OCI-LY3 (cell line): ENCODE data around the gene MCM5.

Source experiments
- EZH2phosphoT487 ChIP-seq: fragments of 200-600 bp; shearing (Covaris generic); IDR thresholded peaks from 2 replicates; pipeline ENCODE4 v1.6.1; 2018; ENCODE audit warnings: antibody characterized with exemption, mixed run types, low read depth
- TF ChIP-seq, protein P1 (sequence below): fragments of 200-600, 300-600 bp; sonication (generic); IDR thresholded peaks from 2 replicates; pipeline ENCODE4 v1.5.1; 2014; ENCODE audit warnings: antibody characterized with exemption, low read length, low read depth

DNA sequence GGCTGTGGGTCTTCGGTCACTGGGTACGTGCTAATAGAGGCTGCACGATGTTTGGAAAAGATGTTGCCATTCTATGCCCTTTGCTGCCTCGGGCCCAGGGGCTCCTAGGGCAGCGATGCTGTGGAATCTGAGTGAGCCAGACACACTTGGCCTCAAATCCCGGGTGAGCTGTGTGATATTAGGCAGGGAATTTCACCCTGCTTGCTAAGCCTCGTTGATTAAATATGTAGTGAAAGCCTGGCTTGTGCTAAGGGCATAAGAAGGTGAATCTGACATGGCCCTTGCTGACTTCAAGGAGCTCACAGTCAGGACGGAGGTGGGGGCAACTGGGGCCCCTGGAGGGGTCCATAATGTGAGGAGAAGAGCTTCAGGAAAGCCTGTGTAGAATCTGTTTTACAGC is 24.4 kb upstream of the MCM5 start:
- TF ChIP-seq, protein P1, sequence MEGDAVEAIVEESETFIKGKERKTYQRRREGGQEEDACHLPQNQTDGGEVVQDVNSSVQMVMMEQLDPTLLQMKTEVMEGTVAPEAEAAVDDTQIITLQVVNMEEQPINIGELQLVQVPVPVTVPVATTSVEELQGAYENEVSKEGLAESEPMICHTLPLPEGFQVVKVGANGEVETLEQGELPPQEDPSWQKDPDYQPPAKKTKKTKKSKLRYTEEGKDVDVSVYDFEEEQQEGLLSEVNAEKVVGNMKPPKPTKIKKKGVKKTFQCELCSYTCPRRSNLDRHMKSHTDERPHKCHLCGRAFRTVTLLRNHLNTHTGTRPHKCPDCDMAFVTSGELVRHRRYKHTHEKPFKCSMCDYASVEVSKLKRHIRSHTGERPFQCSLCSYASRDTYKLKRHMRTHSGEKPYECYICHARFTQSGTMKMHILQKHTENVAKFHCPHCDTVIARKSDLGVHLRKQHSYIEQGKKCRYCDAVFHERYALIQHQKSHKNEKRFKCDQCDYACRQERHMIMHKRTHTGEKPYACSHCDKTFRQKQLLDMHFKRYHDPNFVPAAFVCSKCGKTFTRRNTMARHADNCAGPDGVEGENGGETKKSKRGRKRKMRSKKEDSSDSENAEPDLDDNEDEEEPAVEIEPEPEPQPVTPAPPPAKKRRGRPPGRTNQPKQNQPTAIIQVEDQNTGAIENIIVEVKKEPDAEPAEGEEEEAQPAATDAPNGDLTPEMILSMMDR = no peak
- TF ChIP-seq EZH2phosphoT487 = no peak
